Endothelial cell of umbilical vein (primary cell): ENCODE measurements around the gene DMD. TPM values are rescaled to one million over a fixed set of nuclear protein-coding genes. Genes with fewer than 3 reads are reported as not detected.

Source experiments
- BruUV-seq: library from RNA; stranded (reverse); fragments of 400-500 nt; replicated peaks from 2 replicates; lab custom pipeline; 2021; lab: Mats Ljungman, UMichigan
- CTCF ChIA-PET: fragments of 300-600, 350-600 bp; sonication (Branson Sonifier 250); formaldehyde crosslinking; loops from one replicate; lab custom pipeline; 2021; ENCODE audit warnings: antibody characterized with exemption, inconsistent platforms; lab: Charles Lee
- POLR2A ChIA-PET: fragments of 300-600, 350-600 bp; sonication (Branson Sonifier 250); formaldehyde crosslinking; loops from one replicate; lab custom pipeline; 2021; ENCODE audit warnings: antibody characterized with exemption, inconsistent platforms; lab: Charles Lee
- DNase-seq: peaks from one replicate; pipeline ENCODE4 v3.0.0-alpha.2; 2011; ENCODE audit warnings: low read depth, low spot score
- FAIRE-seq: peaks from 2 replicates; lab custom pipeline; 2011; peaks lifted over from hg19 to GRCh38; lab: Jason Lieb, UNC
- H2AFZ ChIP-seq: 2 replicates; pipeline ENCODE4 v1.6.0; 2012; ENCODE audit warnings: low read depth, low read length, control low read depth, inconsistent platforms
- H3K27ac ChIP-seq: 2 replicates; pipeline ENCODE4 v1.5.1; 2011; ENCODE audit warnings: low read depth, mild to moderate bottlenecking, control low read depth, low read length, moderate library complexity; ENCODE audit not compliant: insufficient read depth
- H3K27me3 ChIP-seq, 2 experiments: 2 replicates each; pipeline versions ENCODE4 v1.6.0 to v1.6.1; 2011; ENCODE audit warnings: low read length in 2 of 2, mixed read lengths in 1 of 2; ENCODE audit not compliant: control insufficient read depth in 2 of 2, insufficient read depth in 2 of 2
- H3K36me3 ChIP-seq, 2 experiments: 2 replicates in 1 of 2; 3 replicates in 1 of 2; pipeline ENCODE4 v1.5.1; 2011; ENCODE audit warnings: low read length in 2 of 2, mild to moderate bottlenecking in 1 of 2, moderate library complexity in 1 of 2; ENCODE audit not compliant: control insufficient read depth in 2 of 2, insufficient read depth in 2 of 2; ENCODE audit errors: extremely low read depth in 1 of 2
- H3K4me1 ChIP-seq: 3 replicates; pipeline ENCODE4 v1.5.1; 2011; ENCODE audit warnings: mild to moderate bottlenecking, low read length; ENCODE audit not compliant: control insufficient read depth, insufficient read depth; ENCODE audit errors: extremely low read depth
- H3K4me2 ChIP-seq: 2 replicates; pipeline ENCODE4 v1.6.1; 2011; ENCODE audit warnings: low read length, control low read depth, mixed read lengths; ENCODE audit not compliant: insufficient read depth
- H3K4me3 ChIP-seq, 3 experiments: fragments of 200-600 bp in 1 of 3; sonication (generic), shearing (Covaris generic) in 1 of 3; replicated peaks in 1 of 3; 2 replicates each; pipeline ENCODE4 v1.5.1; 2011 to 2016; ENCODE audit warnings: control low read depth in 3 of 3, low read length in 3 of 3, mild to moderate bottlenecking in 2 of 3, inconsistent platforms in 1 of 3, low read depth in 1 of 3, moderate library complexity in 1 of 3; ENCODE audit not compliant: insufficient read depth in 1 of 3
- H3K79me2 ChIP-seq: 2 replicates; pipeline ENCODE4 v1.6.0; 2012; ENCODE audit warnings: low read length, inconsistent platforms; ENCODE audit not compliant: control insufficient read depth, insufficient read depth
- H3K9ac ChIP-seq: replicated peaks from 2 replicates; pipeline ENCODE3; 2011; ENCODE audit warnings: low read length, control low read depth; ENCODE audit not compliant: insufficient read depth; ENCODE audit errors: extremely low read depth
- H3K9me1 ChIP-seq: replicated peaks from 3 replicates; pipeline ENCODE4 v1.6.0; 2011; ENCODE audit warnings: mild to moderate bottlenecking, low read length; ENCODE audit not compliant: control insufficient read depth, insufficient read depth; ENCODE audit errors: extremely low read depth
- H3K9me3 ChIP-seq: replicated peaks from 2 replicates; pipeline ENCODE4 v1.5.1; 2012; ENCODE audit warnings: low read length, inconsistent platforms; ENCODE audit not compliant: control insufficient read depth, insufficient read depth
- H4K20me1 ChIP-seq: replicated peaks from 2 replicates; pipeline ENCODE3; 2011; ENCODE audit warnings: mild to moderate bottlenecking, low read length; ENCODE audit not compliant: control insufficient read depth, insufficient read depth; ENCODE audit errors: extremely low read depth
- EZH2 ChIP-seq: IDR thresholded peaks from 2 replicates; pipeline ENCODE4 v1.6.1; 2012; ENCODE audit warnings: borderline replicate concordance, low read depth, mild to moderate bottlenecking, moderate library complexity, low read length, inconsistent platforms; ENCODE audit not compliant: severe bottlenecking
- FOS ChIP-seq: IDR thresholded peaks from 2 replicates; pipeline ENCODE4 v1.6.1; 2011; ENCODE audit warnings: mild to moderate bottlenecking, low read length, moderate library complexity, borderline replicate concordance; ENCODE audit not compliant: insufficient read depth
- GATA2 ChIP-seq: IDR thresholded peaks from 2 replicates; pipeline ENCODE4 v1.7.0; 2011; ENCODE audit warnings: low read depth, mild to moderate bottlenecking, moderate library complexity, mixed read lengths, low read length; ENCODE audit not compliant: insufficient read length, insufficient read depth
- JUN ChIP-seq: IDR thresholded peaks from 2 replicates; pipeline ENCODE4 v1.6.1; 2011; ENCODE audit warnings: borderline replicate concordance, low read depth; ENCODE audit not compliant: insufficient read length, insufficient read depth
- MAX ChIP-seq: IDR thresholded peaks from 2 replicates; pipeline ENCODE4 v1.6.1; 2011; ENCODE audit not compliant: insufficient read depth, insufficient read length
- MYC ChIP-seq: IDR thresholded peaks from one replicate; pipeline ENCODE4 v1.6.1; 2011; ENCODE audit warnings: mild to moderate bottlenecking, low read depth, low read length
- POLR2A ChIP-seq: IDR thresholded peaks from 2 replicates; pipeline ENCODE4 v1.6.1; 2012; ENCODE audit warnings: low read depth, mild to moderate bottlenecking, control low read depth, low read length
- POLR2AphosphoS5 ChIP-seq: IDR thresholded peaks from 2 replicates; pipeline ENCODE4 v1.6.1; 2012; ENCODE audit warnings: low read depth, mild to moderate bottlenecking, control low read depth, low read length, moderate library complexity; ENCODE audit not compliant: insufficient read depth
- dilution Hi-C: fragments of 300-500 bp; cut with MboI; formaldehyde crosslinking; loops from one replicate; pipeline ENCODE4 v1.15.0; 2019; ENCODE audit warnings: low sequenced_read_pairs; ENCODE audit not compliant: extremely low pct_ligation_motif_present
- intact Hi-C: fragments of 100-400 bp; cut with micrococcal nuclease; formaldehyde crosslinking; loops from one replicate; pipeline ENCODE4 v1.10.0; 2022
- polyA plus RNA-seq, 4 experiments: library from polyadenylated mRNA; depleted of rRNA in 3 of 4; stranded (reverse) in 3 of 4; unstranded in 1 of 4; fragments of >200 nt; gene quantifications; 2 replicates each; pipeline versions ENCODE4 v1.2.1 to v1.2.3, GENCODE V29; 2011 to 2012; ENCODE audit warnings: missing spikeins in 1 of 4
- total RNA-seq: library from RNA; stranded (reverse); gene quantifications from 2 replicates; pipeline ENCODE4 v1.2.3, GENCODE V29; 2021
- TF ChIP-seq, protein P1 (sequence below), 2 donors: IDR thresholded peaks; 1 replicate in 1 of 2; 2 replicates in 1 of 2; pipeline ENCODE4 v1.5.1; 2011; ENCODE audit warnings: low read length in 2 of 2, mild to moderate bottlenecking in 2 of 2, moderate library complexity in 2 of 2, control low read depth in 1 of 2, inconsistent platforms in 1 of 2, low read depth in 1 of 2; ENCODE audit not compliant: insufficient read depth in 1 of 2; ENCODE audit errors: extremely low read depth in 1 of 2

The DMD gene
- total and polyA plus RNA-seq, 2 donors (not counting 3 experiments of a cell fraction or from before 2014, with no cell fraction given) = 7.3 to 9.0 TPM

DNA sequence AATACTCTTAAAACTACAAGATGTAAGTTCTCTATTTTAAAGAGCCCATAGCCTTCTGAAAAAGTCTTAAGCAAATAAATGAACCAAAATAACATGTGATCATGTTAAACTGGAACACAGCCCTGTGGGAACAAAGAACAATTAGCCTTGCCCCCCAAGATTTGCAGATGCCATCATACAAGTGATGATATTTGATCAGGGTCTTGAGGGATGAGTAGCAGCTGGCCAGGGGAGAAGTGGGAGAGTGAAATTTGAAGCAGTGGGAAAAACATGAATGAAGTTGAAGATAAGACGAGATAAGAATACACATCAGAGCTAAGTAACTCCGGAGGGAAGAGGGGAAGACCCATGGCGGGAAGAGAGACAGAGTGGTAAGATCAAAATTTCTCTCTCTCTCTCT, 1689.4 kb downstream of the DMD start:
- ChIA-PET CTCF (no interaction called here), POLR2A (no interaction called here)
- Histone ChIP-seq H3K27ac (no peak overlapping the region), H3K9ac (no peak overlapping the region), H4K20me1 (no peaks in the 10 kb centered on the region), H3K79me2 (no peaks in the 10 kb centered on the region), H3K27me3 (no peaks in the 10 kb centered on the region), H3K4me1 (no peaks in the 10 kb centered on the region), H3K4me3 (no peak overlapping the region), H2AFZ (no peak overlapping the region), H3K4me2 (no peak overlapping the region), H3K9me1 (no peaks in the 10 kb centered on the region), H3K9me3 (no peaks in the 10 kb centered on the region), H3K36me3 (no peaks in the 10 kb centered on the region)
- dilution Hi-C loops = no loop called here
- BruUV-seq = no TSS peak
- intact Hi-C loops = no loop called here
- FAIRE-seq = no peak
- no peak for DNase-seq
- TF ChIP-seq GATA2 (no peak), POLR2AphosphoS5 (no peak), JUN (no peak), EZH2 (no peak), FOS (no peak), POLR2A (no peak)

DNA sequence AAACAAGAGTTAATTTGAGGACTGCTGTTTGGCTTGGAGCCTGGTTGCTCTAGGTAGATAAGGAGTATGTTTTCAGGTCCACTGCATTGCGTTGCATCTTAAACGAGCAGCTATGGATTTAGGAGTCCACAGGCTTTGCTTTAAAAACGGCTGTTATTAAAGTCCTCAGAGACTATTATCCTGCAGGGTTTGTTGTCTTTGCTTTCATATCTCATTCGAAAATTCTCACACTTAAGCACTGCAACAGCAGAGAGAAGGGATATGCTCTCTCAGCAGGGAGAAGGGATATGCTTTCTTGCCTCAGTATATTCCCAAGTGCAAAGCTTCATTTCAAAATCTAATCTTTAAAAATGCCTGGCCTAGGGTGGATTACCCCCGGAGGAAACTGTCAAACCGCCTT, 1694.8 kb downstream of the DMD start:
- TF ChIP-seq FOS (no peak), MYC (no peak), EZH2 (no peak), MAX (no peak)
- TF ChIP-seq, protein P1, sequence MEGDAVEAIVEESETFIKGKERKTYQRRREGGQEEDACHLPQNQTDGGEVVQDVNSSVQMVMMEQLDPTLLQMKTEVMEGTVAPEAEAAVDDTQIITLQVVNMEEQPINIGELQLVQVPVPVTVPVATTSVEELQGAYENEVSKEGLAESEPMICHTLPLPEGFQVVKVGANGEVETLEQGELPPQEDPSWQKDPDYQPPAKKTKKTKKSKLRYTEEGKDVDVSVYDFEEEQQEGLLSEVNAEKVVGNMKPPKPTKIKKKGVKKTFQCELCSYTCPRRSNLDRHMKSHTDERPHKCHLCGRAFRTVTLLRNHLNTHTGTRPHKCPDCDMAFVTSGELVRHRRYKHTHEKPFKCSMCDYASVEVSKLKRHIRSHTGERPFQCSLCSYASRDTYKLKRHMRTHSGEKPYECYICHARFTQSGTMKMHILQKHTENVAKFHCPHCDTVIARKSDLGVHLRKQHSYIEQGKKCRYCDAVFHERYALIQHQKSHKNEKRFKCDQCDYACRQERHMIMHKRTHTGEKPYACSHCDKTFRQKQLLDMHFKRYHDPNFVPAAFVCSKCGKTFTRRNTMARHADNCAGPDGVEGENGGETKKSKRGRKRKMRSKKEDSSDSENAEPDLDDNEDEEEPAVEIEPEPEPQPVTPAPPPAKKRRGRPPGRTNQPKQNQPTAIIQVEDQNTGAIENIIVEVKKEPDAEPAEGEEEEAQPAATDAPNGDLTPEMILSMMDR (IDR thresholded peaks at IDR 0.05; ENCODE audit: extremely low read depth in 1 of 2, insufficient read depth in 1 of 2, low read depth in 1 of 2, low read length in 2 of 2) = no peak

More for the DNA sequence above, 1694.8 kb downstream of the DMD start:
- Histone ChIP-seq H3K4me2 (no peak overlapping the region), H3K4me1 (no peaks in the 10 kb centered on the region), H3K27ac (no peak overlapping the region), H3K9me3 (no peaks in the 10 kb centered on the region), H3K27me3 (no peaks in the 10 kb centered on the region), H3K4me3 (no peak overlapping the region), H3K9ac (no peak overlapping the region), H3K36me3 (no peaks in the 10 kb centered on the region), H3K9me1 (no peaks in the 10 kb centered on the region), H3K79me2 (no peaks in the 10 kb centered on the region), H2AFZ (no peak overlapping the region), H4K20me1 (no peaks in the 10 kb centered on the region)
- POLR2A ChIA-PET = no interaction called here
- dilution Hi-C loops (no loop called here), intact Hi-C loops (no loop called here)
- FAIRE-seq (no peak), DNase-seq (no peak)
- BruUV-seq = no TSS peak
- CTCF ChIA-PET = no interaction called here
